ENCODE results near the gene NDUFB4.

NDUFB4 gene

DNA sequence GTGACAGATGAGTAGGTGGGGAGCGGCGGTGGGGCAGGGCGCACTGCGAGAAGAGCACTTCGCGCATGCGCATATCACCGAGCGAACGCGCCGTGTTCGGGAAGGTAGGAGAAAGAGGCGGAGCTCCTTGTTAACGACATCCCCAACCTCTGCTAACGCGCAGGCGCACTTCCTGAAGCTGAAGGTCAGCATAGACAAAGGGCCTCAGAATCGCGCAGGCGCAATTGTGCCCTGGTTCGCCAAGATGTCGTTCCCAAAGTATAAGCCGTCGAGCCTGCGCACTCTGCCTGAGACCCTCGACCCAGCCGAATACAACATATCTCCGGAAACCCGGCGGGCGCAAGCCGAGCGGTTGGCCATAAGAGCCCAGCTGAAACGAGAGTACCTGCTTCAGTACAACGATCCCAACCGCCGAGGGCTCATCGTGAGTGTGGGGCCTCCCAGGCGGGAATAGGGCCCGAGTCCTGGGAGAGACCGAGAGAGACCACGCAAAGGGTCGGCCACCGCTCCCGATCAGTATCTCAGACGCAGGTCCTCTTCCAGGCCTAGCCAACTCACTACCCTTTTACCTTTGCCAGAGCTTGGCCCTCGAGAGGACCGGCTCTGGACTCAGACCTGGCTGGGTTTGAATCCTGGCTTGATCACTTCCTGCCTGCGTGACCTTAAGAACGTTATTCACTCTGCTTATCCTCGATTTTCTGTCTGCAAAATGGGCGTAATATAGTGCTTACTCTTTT is at the start of gene NDUFB4:
NDUFB4 (plus strand) TSS at position 221 of the 737 bp plus-strand sequence; CDS start at position 245, 24 bp downstream.
- DNase-seq = peak; percentile 93 to 96

GRCh38 chr3:120550546-120550945 is 45.6 kb upstream of the NDUFB4 start:
- no peak for DNase-seq

- DNase-seq = no peak
Observed at GRCh38 chr3:120552184-120553172, 43.7 kb upstream of the NDUFB4 start.

DNA sequence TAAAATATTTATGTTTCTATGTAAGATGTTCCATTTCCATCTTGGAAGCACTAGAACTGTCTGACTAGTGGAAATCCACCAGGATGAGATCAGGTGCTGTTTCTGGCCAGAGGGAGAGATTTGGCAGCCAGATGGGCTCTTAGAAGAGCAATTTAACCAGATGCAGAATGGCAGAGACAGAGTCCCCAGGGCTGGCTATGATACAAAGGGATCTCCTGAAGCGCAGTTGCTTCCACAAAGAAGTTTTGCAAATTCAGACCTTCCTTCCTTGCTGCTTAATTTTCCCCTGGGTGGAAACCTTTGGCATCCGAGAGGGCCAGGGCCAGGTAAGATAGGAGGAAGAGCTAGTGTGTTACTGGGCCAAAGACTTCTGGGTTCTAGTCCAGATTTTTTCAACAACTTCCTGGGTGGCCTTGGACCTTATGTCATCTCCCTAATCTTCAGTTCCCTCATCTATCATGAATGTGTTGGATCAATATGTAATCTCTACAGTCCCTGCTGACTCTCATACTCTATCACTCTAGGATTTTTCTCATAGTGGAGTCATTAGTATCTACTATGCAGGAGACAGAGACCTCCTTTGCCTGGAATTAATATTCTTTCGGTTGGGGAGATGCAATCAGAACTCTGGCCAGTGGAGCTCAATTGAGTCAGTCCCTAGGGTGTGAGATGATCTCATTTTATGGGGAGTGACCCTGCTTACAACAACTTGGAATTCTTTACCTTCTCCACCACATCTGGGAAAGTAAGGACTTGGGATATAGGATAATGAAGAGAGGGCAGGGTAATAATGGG is 41.1 kb upstream of the NDUFB4 start:
- DNase-seq = no peak

GRCh38 chr3:120555657-120556509 is 40.3 kb upstream of the NDUFB4 start:
- DNase-seq = no peak

GRCh38 chr3:120557115-120557514 is 39.0 kb upstream of the NDUFB4 start:
- no peak for DNase-seq

GRCh38 chr3:120558771-120559241 is 37.3 kb upstream of the NDUFB4 start:
- peak; percentile 72 to 77 for DNase-seq

DNA sequence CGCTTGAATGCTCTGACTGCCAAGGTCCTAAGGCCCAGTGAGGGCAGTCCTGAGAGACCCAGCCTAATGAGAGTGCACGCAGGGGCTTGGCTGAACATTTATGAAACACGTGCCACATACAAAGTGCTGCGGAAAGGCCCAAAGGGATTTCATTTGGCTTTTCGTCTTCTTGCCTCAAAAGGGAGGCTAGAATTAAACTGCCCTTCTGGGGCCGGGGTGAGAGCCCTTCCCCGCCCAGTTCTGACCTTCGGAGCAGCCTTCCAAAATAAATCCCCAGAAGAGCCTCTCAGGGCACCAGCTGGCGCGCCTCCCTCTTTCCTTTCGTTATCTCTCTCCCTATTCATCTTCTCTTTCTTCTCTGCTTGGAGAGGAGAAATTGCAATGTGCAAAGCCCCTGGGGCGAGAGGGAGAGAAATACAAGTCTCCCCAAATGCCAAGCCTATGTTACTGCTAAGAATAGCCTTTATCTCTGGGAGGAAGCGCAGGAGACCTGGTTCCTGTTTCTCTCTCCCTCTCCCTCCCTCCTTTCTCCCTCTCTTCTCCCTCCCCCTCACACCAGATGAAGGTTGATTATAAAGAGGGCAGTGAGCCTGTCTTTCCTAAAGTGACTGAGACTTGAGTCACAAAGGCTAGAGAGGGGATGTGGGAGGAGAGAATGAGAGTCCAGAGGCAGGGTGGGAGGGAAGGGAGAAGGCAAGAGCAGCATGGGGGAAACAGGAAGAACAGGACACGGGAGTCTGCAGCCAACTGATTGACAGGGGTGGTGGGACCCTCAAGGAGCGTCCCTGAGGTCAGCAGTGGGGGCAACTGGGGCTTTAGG is 36.7 kb upstream of the NDUFB4 start:
- peak in 1 of 2 donors; percentile 47 for DNase-seq

DNA sequence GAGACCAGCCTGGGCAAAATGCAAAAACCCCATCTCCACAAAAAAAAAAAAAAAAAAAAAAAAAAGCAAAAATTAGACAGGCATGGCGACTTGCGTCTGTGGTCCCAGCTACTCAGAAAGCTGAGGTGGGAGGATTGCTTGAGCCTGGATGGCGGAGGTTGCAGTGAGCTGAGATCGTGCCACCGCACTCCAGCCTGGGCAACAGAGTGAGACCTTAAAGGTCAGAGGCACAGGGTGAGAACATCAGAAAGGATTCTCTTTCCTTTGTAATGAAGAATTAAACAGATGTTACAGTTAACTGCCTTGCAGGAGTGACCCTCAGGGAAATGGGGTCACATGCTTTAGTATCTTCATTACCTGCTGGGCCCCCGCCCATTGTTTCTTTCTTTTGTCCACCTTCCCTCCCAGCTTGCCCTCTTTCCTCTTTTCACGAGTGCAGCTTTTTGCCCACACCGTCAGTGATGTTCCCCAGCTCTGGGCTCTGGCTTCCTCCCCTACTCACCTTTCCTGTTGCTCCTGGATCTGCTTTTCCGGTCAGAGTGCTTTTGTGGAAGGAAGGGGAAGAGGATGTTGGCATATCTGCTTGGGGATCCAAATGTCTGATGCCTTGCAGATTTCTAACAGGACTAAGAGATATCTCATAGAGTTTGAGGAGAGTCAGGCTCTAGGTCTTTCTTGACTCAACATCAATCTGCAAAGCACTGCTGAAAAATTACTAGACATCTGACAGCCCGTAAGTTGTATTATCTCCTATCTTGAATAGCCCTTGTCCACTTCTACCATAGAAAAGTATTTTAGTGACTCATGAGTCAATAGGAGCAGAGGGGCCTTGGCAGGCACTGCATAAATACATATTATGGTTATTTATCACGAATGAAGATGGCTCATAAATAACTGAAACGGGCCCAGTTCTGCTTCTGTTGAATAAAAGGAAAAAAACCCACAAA is 35.6 kb upstream of the NDUFB4 start:
- no peak for DNase-seq

DNA sequence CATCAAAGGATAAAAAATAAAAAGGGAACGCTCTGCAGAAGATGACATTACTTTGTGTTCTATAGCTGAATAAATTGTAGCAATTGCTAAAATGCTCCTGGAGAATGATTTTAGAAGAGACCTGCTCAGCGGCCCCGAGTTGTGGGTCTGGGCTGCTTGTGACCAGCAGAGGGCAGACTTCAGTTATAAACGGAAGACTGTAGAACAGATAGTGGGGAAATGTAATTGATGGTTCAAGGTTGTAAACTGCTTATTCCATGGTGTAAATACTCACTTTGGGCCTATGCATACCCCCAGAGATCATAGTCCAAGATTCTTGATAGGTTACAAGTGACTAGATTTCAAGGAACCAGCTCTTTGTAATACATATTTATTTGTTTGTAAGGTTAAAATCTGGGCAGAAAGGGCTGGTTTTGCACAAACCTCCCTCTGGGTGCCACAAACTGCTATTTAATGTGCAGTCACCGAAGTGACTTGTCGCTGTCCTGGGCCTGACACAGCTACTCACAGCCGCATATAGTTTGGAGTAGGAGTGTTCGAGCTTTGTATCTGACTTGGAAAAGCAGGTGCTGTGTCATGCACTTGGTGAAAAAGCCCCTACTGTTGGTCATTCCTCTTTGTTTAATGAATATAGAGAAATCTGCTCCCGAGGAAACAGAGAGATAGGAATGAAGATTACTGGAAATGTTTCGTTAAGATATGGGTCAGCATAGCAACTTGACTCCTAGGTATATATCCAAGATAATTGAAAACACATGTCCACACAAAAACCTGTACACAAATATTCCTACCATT is 34.7 kb upstream of the NDUFB4 start:
- DNase-seq = peak; percentile 54 to 74

- no peak for DNase-seq
Observed at GRCh38 chr3:120563356-120564022, 32.6 kb upstream of the NDUFB4 start.

GRCh38 chr3:120566243-120566975 is 29.7 kb upstream of the NDUFB4 start:
- no peak for DNase-seq

DNA sequence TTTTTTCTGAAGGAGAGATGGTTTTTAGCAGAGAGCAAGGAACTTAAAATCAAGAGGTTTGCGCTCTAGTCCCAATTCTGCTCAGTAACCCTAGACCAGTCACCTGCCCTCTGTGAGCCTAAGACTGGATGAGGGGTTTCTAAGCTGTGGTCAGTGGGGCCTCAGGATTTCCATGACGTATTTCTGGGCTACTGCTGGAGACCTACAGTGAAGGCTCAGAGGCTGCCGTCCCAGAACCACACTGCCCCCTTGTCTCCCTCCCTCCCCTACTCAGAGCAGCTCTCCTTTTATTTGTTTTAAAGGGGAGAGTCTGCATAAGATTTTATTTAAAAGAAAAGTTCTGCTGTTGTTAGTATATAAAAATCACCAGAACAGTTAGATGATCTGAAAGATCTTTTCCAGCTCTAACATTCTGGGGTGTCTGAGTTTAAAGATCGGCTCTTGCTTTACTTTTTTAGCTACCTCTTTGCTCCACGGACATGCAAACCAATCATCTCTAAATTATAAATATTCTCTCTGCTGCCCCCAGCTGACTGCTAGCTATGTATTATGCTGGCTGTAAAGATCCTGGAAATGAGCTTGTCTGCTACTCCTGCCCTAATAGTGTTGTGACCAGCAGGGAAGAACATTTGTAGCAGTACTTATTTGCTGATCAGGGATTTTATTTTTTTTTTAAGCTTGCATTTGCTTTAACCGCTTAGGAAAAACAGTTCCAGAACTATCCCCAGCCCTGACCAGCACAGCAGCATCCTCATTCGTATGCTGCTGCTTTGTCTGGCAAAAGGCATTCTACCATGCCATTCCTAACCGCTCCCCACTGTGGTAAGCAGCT is 28.6 kb upstream of the NDUFB4 start:
- peak; percentile 17 to 62 for DNase-seq

- DNase-seq = no peak
Observed at GRCh38 chr3:120568202-120568531, 28.0 kb upstream of the NDUFB4 start.

GRCh38 chr3:120568598-120568997 is 27.5 kb upstream of the NDUFB4 start:
- DNase-seq = peak in 1 of 2 donors; percentile 37

DNA sequence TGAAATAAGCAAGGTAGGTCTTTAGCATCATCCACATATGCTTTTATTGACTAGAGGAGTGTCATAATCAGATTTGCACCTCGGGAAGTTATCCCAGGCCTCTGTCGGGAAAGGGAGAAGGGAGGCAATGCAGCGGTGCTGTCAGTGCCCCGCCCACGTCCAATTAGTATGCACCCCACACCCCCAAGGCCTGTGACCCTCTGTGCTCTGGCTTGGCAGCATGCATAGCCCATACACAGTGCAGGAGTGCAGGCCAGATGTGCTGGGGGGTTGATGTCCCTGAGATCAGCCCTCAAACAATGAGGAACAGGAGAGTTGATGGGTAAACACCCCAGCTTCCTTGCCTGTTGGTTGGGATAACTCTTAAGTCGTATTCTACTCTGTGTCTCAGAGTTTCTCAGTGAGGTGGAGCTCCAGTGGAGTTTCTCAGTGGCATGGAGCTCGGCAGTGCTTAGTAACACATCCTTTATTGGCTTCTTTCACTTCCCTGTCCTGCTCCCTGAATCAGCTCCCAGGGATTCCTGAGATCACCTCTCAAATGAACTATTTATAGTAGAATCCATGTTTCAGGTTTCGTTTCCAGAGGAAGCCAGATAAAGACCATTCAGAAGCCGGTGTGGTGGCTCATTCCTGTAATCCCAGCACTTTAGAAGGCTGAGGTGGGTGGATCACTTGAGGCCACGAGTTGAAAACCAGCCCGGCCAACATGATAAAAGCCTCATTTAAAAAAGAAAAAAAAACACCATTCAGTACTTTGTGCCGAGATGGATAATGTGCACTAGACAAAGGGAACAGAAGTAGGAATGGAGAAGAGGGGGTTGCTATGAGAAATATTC is 26.7 kb upstream of the NDUFB4 start:
- no peak for DNase-seq
